Stimulated activated effector memory CD8-positive, alpha-beta T cell treated with anti-CD3 and anti-CD28 coated beads, Interleukin-12 subunit alpha, Interleukin-12 subunit beta, amount 100 ng/mL, for 72 hours (primary cell): ENCODE results near the gene PROB1.
"Not testable (repeated sequence)": the region's sequence is repeated elsewhere in the genome, so short reads cannot be mapped to it uniquely, and the experiment has no call there.

ENCODE experiments used
- ATAC-seq: fragments of 150-1000 bp; cut with Tn5 transposase; 2 replicates; pipeline ENCODE4 v1.10.0; 2021
- DNase-seq, 2 donors: peaks; one replicate each; pipeline ENCODE4 v3.0.0; 2021 to 2022; ENCODE audit warnings: low spot score in 2 of 2
- H3K27ac Mint-ChIP-seq: one replicate; pipeline ENCODE4 v1.8.0; 2022; ENCODE audit warnings: mild to moderate bottlenecking, mixed read lengths
- H3K36me3 Mint-ChIP-seq: one replicate; pipeline ENCODE4 v1.8.0; 2022; ENCODE audit warnings: mild to moderate bottlenecking, mixed read lengths
- H3K4me1 Mint-ChIP-seq: one replicate; pipeline ENCODE4 v1.8.0; 2022; ENCODE audit warnings: mixed read lengths
- H3K4me3 Mint-ChIP-seq: one replicate; pipeline ENCODE4 v1.8.0; 2022; ENCODE audit warnings: mild to moderate bottlenecking, mixed read lengths
- H3K9me3 Mint-ChIP-seq: one replicate; pipeline ENCODE4 v1.8.0; 2022; ENCODE audit warnings: mixed read lengths

The PROB1 gene

GRCh38 chr5:139390639-139391569 is 4.0 kb downstream of the PROB1 start:
- H3K9me3 Mint-ChIP-seq = no peaks in the 10 kb centered on the region
- H3K36me3 Mint-ChIP-seq = peaks cover 48% of the 10 kb centered on the region
- DNase-seq (no peak), ATAC-seq (no peak)
- H3K4me3 Mint-ChIP-seq = peak overlapping the region; percentile 99
- peak overlapping the region; percentile 99 for H3K27ac Mint-ChIP-seq
- H3K4me1 Mint-ChIP-seq = peaks cover 71% of the 10 kb centered on the region

- Mint-ChIP-seq H3K4me1 (peaks cover 73% of the 10 kb centered on the region), H3K4me3 (peak within 1 kb of the TSS; percentile 99), H3K36me3 (peaks cover 39% of the 10 kb centered on the region), H3K27ac (peak within 1 kb of the TSS; percentile 99), H3K9me3 (no peaks in the 10 kb centered on the region)
- DNase-seq (peak; percentile 67 to 90), ATAC-seq (peak; percentile 80)
These were observed 4.9 kb downstream of the PROB1 start, which contains the start of gene MZB1 for GRCh38 chr5:139389701-139390638. Gene MZB1, minus strand, starts transcription at chr5:139389913. Its CDS starts 57 bp downstream, at chr5:139389856.

GRCh38 chr5:139388198-139388821 is 6.6 kb downstream of the PROB1 start:
- DNase-seq (no peak), ATAC-seq (no peak)
- Mint-ChIP-seq H3K36me3 (peaks cover 35% of the 10 kb centered on the region), H3K27ac (peak overlapping the region; percentile 97), H3K9me3 (no peaks in the 10 kb centered on the region), H3K4me3 (peak overlapping the region; percentile 99), H3K4me1 (peaks cover 80% of the 10 kb centered on the region)

- DNase-seq (no peak), ATAC-seq (no peak)
- peaks cover 29% of the 10 kb centered on the region for H3K36me3 Mint-ChIP-seq
- H3K27ac Mint-ChIP-seq = peak overlapping the region; percentile 97
- H3K9me3 Mint-ChIP-seq = no peaks in the 10 kb centered on the region
- H3K4me3 Mint-ChIP-seq = peak overlapping the region; percentile 99
- H3K4me1 Mint-ChIP-seq = peaks cover 74% of the 10 kb centered on the region
These were observed 7.2 kb downstream of the PROB1 start for GRCh38 chr5:139387611-139388197.

- DNase-seq, ATAC-seq, H3K4me3 Mint-ChIP-seq, H3K9me3 Mint-ChIP-seq: not testable (repeated sequence)
- H3K4me1 Mint-ChIP-seq = peaks cover 71% of the 10 kb centered on the region
- peaks cover 25% of the 10 kb centered on the region for H3K36me3 Mint-ChIP-seq
- H3K27ac Mint-ChIP-seq = peak overlapping the region; percentile 97
These were observed 7.9 kb downstream of the PROB1 start for GRCh38 chr5:139386956-139387355.

- H3K9me3 Mint-ChIP-seq = no peaks in the 10 kb centered on the region
- ATAC-seq = no peak
- peak overlapping the region; percentile 97 for H3K27ac Mint-ChIP-seq
These were observed 8.9 kb downstream of the PROB1 start for GRCh38 chr5:139386050-139386438.

GRCh38 chr5:139385061-139386049 is 9.5 kb downstream of the PROB1 start:
- ATAC-seq = no peak
- Mint-ChIP-seq H3K4me3 (peak overlapping the region; percentile 71), H3K4me1 (peaks cover 55% of the 10 kb centered on the region), H3K9me3 (no peaks in the 10 kb centered on the region), H3K27ac (peak overlapping the region; percentile 97), H3K36me3 (peaks cover 9% of the 10 kb centered on the region)
- no peak for DNase-seq

More at GRCh38 chr5:139386050-139386438, 8.9 kb downstream of the PROB1 start:
- H3K4me1 Mint-ChIP-seq = peaks cover 62% of the 10 kb centered on the region
- no peak for DNase-seq
- H3K4me3 Mint-ChIP-seq = no peak overlapping the region
- H3K36me3 Mint-ChIP-seq = peaks cover 16% of the 10 kb centered on the region

- DNase-seq = no peak
- Mint-ChIP-seq H3K36me3 (peaks cover 8% of the 10 kb centered on the region), H3K4me1 (peaks cover 49% of the 10 kb centered on the region), H3K9me3 (no peaks in the 10 kb centered on the region), H3K27ac (peak overlapping the region; percentile 97), H3K4me3 (peak overlapping the region; percentile 71)
- no peak for ATAC-seq
These were observed 10.3 kb downstream of the PROB1 start for GRCh38 chr5:139384591-139385051.

- Mint-ChIP-seq H3K4me1 (peaks cover 47% of the 10 kb centered on the region), H3K9me3 (no peaks in the 10 kb centered on the region), H3K36me3 (peaks cover 10% of the 10 kb centered on the region), H3K4me3 (peak overlapping the region; percentile 71), H3K27ac (peak overlapping the region; percentile 97)
- no peak for ATAC-seq
- DNase-seq = no peak
These were observed 10.8 kb downstream of the PROB1 start for GRCh38 chr5:139383993-139384590.

- H3K36me3 Mint-ChIP-seq = peaks cover 13% of the 10 kb centered on the region
- H3K27ac Mint-ChIP-seq = peak within 1 kb of the TSS; percentile 97
- no peaks in the 10 kb centered on the region for H3K9me3 Mint-ChIP-seq
- ATAC-seq = no peak
- H3K4me1 Mint-ChIP-seq = peaks cover 47% of the 10 kb centered on the region
- DNase-seq = no peak
- peak within 1 kb of the TSS; percentile 71 for H3K4me3 Mint-ChIP-seq
These were observed 11.5 kb downstream of the PROB1 start, which contains the start of gene SLC23A1 for GRCh38 chr5:139383275-139383992. Gene SLC23A1, minus strand, starts transcription at chr5:139383297. Its CDS starts 44 bp downstream, at chr5:139383253.

GRCh38 chr5:139382807-139383206 is 12.1 kb downstream of the PROB1 start:
- Mint-ChIP-seq H3K9me3 (no peaks in the 10 kb centered on the region), H3K36me3 (peaks cover 13% of the 10 kb centered on the region), H3K4me3 (no peak overlapping the region), H3K4me1 (peaks cover 41% of the 10 kb centered on the region), H3K27ac (peak overlapping the region; percentile 29)
- DNase-seq (no peak), ATAC-seq (no peak)

- no peak for ATAC-seq
- no peaks in the 10 kb centered on the region for H3K9me3 Mint-ChIP-seq
- H3K4me3 Mint-ChIP-seq = no peak overlapping the region
- peak overlapping the region; percentile 29 for H3K27ac Mint-ChIP-seq
- peaks cover 38% of the 10 kb centered on the region for H3K4me1 Mint-ChIP-seq
- H3K36me3 Mint-ChIP-seq = peaks cover 13% of the 10 kb centered on the region
- no peak for DNase-seq
These were observed 12.8 kb downstream of the PROB1 start for GRCh38 chr5:139381837-139382761.
